ENCODE measurements around the gene ANTXR1. TPM values are rescaled to one million over a fixed set of nuclear protein-coding genes. Genes with fewer than 3 reads are reported as not detected.

ANTXR1 gene
- total RNA-seq, 1 experiment from 2014 or later = 25.7 TPM

DNA sequence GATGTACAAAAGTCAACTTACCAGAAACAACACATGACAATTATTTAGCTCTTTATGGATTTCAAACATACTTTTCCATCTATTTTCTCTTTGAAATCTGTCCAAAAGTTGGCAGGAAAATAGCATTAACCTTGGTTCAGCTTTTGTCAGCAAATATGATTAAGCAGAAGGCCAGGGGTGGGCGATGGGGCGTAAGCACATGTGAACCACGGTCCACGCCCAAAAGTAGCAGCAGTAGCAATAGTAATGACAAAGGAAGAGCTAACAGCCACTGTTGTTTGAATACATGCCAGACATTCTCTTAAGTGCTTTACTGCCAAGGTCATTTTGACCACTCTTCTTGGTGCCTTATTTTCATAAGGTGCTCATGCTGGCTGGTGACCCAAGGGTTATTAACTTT, 73.5 kb downstream of the ANTXR1 start:
- CTCF ChIA-PET = no interaction called here
- no peak for ATAC-seq
- H3K9me3 ChIP-seq (ENCODE audit: control insufficient read depth in 1 of 2, insufficient read depth in 1 of 2, low read depth in 1 of 2, low read length in 2 of 2) = no peaks in the 10 kb centered on the region
- intact Hi-C loops (cut with micrococcal nuclease) = no loop called here
- H3K36me3 ChIP-seq (ENCODE audit: control insufficient read depth in 1 of 2, insufficient read depth in 2 of 2, low read length in 2 of 2) = 0 out of 4 replicates have a peak, but pooled peaks cover 0 to 3% of the 10 kb centered on the region in 2 experiments
- H3K27ac ChIP-seq (ENCODE audit: low read depth, low read length) = no peak overlapping the region
- no peak overlapping the region for H3K9ac ChIP-seq (ENCODE audit: low read length)
- no peaks in the 10 kb centered on the region for H3K27me3 ChIP-seq (ENCODE audit: insufficient read depth, low read length)
- H3K4me3 ChIP-seq (replicated peaks in 1 of 2; ENCODE audit: low read depth in 1 of 2, low read length in 2 of 2) = no peak overlapping the region
- no peak for DNase-seq (ENCODE audit: low read depth, low spot score)
- POLR2A ChIA-PET = no interaction called here
- no peak for TF ChIP-seq JUND (IDR thresholded peaks at IDR 0.05)
- TF ChIP-seq EZH2phosphoT487 (IDR thresholded peaks at IDR 0.05; ENCODE audit: borderline replicate concordance) = no peak
- no peak for TF ChIP-seq YY1 (IDR thresholded peaks at IDR 0.05; ENCODE audit: extremely low read depth, insufficient replicate concordance, low read depth, low read length)
- TF ChIP-seq ELF1 (IDR thresholded peaks at IDR 0.05; ENCODE audit: borderline replicate concordance, low read depth) = no peak
- TF ChIP-seq EZH2 (IDR thresholded peaks at IDR 0.05) = no peak
- no peak for TF ChIP-seq POLR2AphosphoS5 (IDR thresholded peaks at IDR 0.05; ENCODE audit: low read depth, low read length)
- TF ChIP-seq ZFX (IDR thresholded peaks at IDR 0.05) = no peak
- TF ChIP-seq SP1 (IDR thresholded peaks at IDR 0.05; ENCODE audit: low read depth) = no peak
- TF ChIP-seq TCF7L2 (IDR thresholded peaks at IDR 0.05; ENCODE audit: borderline replicate concordance, extremely low read depth, insufficient read depth, insufficient read length) = no peak
- no peak for TF ChIP-seq CBX3 (IDR thresholded peaks at IDR 0.05; ENCODE audit: low read depth)
- no peak for TF ChIP-seq RAD21 (IDR thresholded peaks at IDR 0.05; ENCODE audit: low read depth)
- TF ChIP-seq, protein P1, sequence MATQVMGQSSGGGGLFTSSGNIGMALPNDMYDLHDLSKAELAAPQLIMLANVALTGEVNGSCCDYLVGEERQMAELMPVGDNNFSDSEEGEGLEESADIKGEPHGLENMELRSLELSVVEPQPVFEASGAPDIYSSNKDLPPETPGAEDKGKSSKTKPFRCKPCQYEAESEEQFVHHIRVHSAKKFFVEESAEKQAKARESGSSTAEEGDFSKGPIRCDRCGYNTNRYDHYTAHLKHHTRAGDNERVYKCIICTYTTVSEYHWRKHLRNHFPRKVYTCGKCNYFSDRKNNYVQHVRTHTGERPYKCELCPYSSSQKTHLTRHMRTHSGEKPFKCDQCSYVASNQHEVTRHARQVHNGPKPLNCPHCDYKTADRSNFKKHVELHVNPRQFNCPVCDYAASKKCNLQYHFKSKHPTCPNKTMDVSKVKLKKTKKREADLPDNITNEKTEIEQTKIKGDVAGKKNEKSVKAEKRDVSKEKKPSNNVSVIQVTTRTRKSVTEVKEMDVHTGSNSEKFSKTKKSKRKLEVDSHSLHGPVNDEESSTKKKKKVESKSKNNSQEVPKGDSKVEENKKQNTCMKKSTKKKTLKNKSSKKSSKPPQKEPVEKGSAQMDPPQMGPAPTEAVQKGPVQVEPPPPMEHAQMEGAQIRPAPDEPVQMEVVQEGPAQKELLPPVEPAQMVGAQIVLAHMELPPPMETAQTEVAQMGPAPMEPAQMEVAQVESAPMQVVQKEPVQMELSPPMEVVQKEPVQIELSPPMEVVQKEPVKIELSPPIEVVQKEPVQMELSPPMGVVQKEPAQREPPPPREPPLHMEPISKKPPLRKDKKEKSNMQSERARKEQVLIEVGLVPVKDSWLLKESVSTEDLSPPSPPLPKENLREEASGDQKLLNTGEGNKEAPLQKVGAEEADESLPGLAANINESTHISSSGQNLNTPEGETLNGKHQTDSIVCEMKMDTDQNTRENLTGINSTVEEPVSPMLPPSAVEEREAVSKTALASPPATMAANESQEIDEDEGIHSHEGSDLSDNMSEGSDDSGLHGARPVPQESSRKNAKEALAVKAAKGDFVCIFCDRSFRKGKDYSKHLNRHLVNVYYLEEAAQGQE (IDR thresholded peaks at IDR 0.05; ENCODE audit: low read depth) = no peak
- TF ChIP-seq, protein P2, sequence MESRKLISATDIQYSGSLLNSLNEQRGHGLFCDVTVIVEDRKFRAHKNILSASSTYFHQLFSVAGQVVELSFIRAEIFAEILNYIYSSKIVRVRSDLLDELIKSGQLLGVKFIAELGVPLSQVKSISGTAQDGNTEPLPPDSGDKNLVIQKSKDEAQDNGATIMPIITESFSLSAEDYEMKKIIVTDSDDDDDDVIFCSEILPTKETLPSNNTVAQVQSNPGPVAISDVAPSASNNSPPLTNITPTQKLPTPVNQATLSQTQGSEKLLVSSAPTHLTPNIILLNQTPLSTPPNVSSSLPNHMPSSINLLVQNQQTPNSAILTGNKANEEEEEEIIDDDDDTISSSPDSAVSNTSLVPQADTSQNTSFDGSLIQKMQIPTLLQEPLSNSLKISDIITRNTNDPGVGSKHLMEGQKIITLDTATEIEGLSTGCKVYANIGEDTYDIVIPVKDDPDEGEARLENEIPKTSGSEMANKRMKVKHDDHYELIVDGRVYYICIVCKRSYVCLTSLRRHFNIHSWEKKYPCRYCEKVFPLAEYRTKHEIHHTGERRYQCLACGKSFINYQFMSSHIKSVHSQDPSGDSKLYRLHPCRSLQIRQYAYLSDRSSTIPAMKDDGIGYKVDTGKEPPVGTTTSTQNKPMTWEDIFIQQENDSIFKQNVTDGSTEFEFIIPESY (IDR thresholded peaks at IDR 0.05; ENCODE audit: extremely low read depth, insufficient replicate concordance, low read length) = no peak
- TF ChIP-seq, protein P3, sequence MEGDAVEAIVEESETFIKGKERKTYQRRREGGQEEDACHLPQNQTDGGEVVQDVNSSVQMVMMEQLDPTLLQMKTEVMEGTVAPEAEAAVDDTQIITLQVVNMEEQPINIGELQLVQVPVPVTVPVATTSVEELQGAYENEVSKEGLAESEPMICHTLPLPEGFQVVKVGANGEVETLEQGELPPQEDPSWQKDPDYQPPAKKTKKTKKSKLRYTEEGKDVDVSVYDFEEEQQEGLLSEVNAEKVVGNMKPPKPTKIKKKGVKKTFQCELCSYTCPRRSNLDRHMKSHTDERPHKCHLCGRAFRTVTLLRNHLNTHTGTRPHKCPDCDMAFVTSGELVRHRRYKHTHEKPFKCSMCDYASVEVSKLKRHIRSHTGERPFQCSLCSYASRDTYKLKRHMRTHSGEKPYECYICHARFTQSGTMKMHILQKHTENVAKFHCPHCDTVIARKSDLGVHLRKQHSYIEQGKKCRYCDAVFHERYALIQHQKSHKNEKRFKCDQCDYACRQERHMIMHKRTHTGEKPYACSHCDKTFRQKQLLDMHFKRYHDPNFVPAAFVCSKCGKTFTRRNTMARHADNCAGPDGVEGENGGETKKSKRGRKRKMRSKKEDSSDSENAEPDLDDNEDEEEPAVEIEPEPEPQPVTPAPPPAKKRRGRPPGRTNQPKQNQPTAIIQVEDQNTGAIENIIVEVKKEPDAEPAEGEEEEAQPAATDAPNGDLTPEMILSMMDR (IDR thresholded peaks at IDR 0.05 in 2 of 3, conservative IDR thresholded peaks at IDR 0.05 in 1 of 3; ENCODE audit: borderline replicate concordance in 1 of 3, insufficient read depth in 1 of 3, low read depth in 2 of 3, low read length in 2 of 3) = no peak
- TF ChIP-seq, protein P4, sequence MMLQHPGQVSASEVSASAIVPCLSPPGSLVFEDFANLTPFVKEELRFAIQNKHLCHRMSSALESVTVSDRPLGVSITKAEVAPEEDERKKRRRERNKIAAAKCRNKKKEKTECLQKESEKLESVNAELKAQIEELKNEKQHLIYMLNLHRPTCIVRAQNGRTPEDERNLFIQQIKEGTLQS (IDR thresholded peaks at IDR 0.05) = no peak
- TF ChIP-seq EGR1 (IDR thresholded peaks at IDR 0.05; ENCODE audit: low read depth) = no peak
- TF ChIP-seq, protein P5, sequence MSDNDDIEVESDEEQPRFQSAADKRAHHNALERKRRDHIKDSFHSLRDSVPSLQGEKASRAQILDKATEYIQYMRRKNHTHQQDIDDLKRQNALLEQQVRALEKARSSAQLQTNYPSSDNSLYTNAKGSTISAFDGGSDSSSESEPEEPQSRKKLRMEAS (IDR thresholded peaks at IDR 0.05) = no peak
- TF ChIP-seq POLR2A (IDR thresholded peaks at IDR 0.05; ENCODE audit: borderline replicate concordance, extremely low read depth, insufficient read depth, insufficient read length) = no peak
- no peak for TF ChIP-seq ZNF274 (IDR thresholded peaks at IDR 0.05; ENCODE audit: low read depth, low read length)
- no peaks in the 10 kb centered on the region for H4K20me1 ChIP-seq (ENCODE audit: insufficient read depth)
- no peaks in the 10 kb centered on the region for H3K79me2 ChIP-seq (ENCODE audit: insufficient read depth, low read length)
- H3K4me2 ChIP-seq (ENCODE audit: low read length) = no peak overlapping the region
- H3K9me2 ChIP-seq (ENCODE audit: insufficient read depth) = no peaks in the 10 kb centered on the region
- RAD21 ChIA-PET (ENCODE audit: low non-redundant PET in 1 of 2, low total read pairs in 2 of 2, uncharacterized antibody in 2 of 2, unreplicated experiment in 2 of 2) = no interaction called here
- H3K4me1 ChIP-seq (ENCODE audit: control insufficient read depth in 1 of 2, insufficient read depth in 2 of 2, low read length in 2 of 2) = peaks cover 5 to 6% of the 10 kb centered on the region in 2 experiments; a peak in 2 of 4 replicates
- no TSS peak for BruUV-seq (replicated peaks)
- no peak overlapping the region for H2AFZ ChIP-seq (ENCODE audit: low read depth, low read length, poor library complexity, severe bottlenecking)

Measured in HCT116 (cell line).